ENCODE data around the gene CCDC148.

Gene CCDC148

GRCh38 chr2:158204741-158205165, 251.8 kb downstream of the CCDC148 start:
- no peak for DNase-seq

GRCh38 chr2:158202161-158202815, 254.3 kb downstream of the CCDC148 start:
- no peak for DNase-seq

- DNase-seq: no peak
Observed at GRCh38 chr2:158199928-158200650, 256.5 kb downstream of the CCDC148 start.

GRCh38 chr2:158197940-158198339, 258.6 kb downstream of the CCDC148 start:
- DNase-seq: no peak

- no peak for DNase-seq
Observed at GRCh38 chr2:158194229-158194628, 262.3 kb downstream of the CCDC148 start.

- no peak for DNase-seq
Observed at GRCh38 chr2:158192515-158193443, 263.8 kb downstream of the CCDC148 start.

GRCh38 chr2:158191076-158191895, 265.3 kb downstream of the CCDC148 start:
- DNase-seq: no peak

- DNase-seq: no peak
Observed at GRCh38 chr2:158189526-158189925, 267.0 kb downstream of the CCDC148 start.

- no peak for DNase-seq
Observed at GRCh38 chr2:158187908-158188307, 268.6 kb downstream of the CCDC148 start.

- no peak for DNase-seq
Observed at GRCh38 chr2:158184556-158185343, 271.8 kb downstream of the CCDC148 start.

- DNase-seq: no peak
Observed at GRCh38 chr2:158184001-158184400, 272.6 kb downstream of the CCDC148 start.

GRCh38 chr2:158182676-158183295, 273.8 kb downstream of the CCDC148 start:
- DNase-seq: no peak

- DNase-seq: no peak
Observed at GRCh38 chr2:158181171-158181570, 275.4 kb downstream of the CCDC148 start.

GRCh38 chr2:158179660-158180059, 276.9 kb downstream of the CCDC148 start:
- no peak for DNase-seq

- no peak for DNase-seq
Observed at GRCh38 chr2:158178646-158179045, 277.9 kb downstream of the CCDC148 start.

- no peak for DNase-seq
Observed at GRCh38 chr2:158174956-158175355, 281.6 kb downstream of the CCDC148 start.

- DNase-seq: no peak
Observed at GRCh38 chr2:158174495-158174894, 282.1 kb downstream of the CCDC148 start.

- no peak for DNase-seq
Observed at GRCh38 chr2:158172719-158173118, 283.8 kb downstream of the CCDC148 start.

- no peak for DNase-seq
Observed at GRCh38 chr2:158154596-158154995, 302.0 kb downstream of the CCDC148 start.

GRCh38 chr2:158153270-158154015, 303.1 kb downstream of the CCDC148 start:
- DNase-seq: no peak
